Occipital lobe (tissue), 2 donors: ENCODE measurements around the gene KDM1B. TPM values are rescaled to one million over a fixed set of nuclear protein-coding genes. Genes with fewer than 3 reads are reported as not detected.

Experiments
- DNase-seq: peaks from one replicate; lab custom pipeline; 2025; lab: John Stamatoyannopoulos, UW
- total RNA-seq: library from RNA; depleted of rRNA; stranded (reverse); fragments of >200 nt; gene quantifications from one replicate; pipeline ENCODE4 v1.2.3, GENCODE V29; 2014

The KDM1B gene, protein sequence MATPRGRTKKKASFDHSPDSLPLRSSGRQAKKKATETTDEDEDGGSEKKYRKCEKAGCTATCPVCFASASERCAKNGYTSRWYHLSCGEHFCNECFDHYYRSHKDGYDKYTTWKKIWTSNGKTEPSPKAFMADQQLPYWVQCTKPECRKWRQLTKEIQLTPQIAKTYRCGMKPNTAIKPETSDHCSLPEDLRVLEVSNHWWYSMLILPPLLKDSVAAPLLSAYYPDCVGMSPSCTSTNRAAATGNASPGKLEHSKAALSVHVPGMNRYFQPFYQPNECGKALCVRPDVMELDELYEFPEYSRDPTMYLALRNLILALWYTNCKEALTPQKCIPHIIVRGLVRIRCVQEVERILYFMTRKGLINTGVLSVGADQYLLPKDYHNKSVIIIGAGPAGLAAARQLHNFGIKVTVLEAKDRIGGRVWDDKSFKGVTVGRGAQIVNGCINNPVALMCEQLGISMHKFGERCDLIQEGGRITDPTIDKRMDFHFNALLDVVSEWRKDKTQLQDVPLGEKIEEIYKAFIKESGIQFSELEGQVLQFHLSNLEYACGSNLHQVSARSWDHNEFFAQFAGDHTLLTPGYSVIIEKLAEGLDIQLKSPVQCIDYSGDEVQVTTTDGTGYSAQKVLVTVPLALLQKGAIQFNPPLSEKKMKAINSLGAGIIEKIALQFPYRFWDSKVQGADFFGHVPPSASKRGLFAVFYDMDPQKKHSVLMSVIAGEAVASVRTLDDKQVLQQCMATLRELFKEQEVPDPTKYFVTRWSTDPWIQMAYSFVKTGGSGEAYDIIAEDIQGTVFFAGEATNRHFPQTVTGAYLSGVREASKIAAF
- total RNA-seq: 47.4 TPM

DNA sequence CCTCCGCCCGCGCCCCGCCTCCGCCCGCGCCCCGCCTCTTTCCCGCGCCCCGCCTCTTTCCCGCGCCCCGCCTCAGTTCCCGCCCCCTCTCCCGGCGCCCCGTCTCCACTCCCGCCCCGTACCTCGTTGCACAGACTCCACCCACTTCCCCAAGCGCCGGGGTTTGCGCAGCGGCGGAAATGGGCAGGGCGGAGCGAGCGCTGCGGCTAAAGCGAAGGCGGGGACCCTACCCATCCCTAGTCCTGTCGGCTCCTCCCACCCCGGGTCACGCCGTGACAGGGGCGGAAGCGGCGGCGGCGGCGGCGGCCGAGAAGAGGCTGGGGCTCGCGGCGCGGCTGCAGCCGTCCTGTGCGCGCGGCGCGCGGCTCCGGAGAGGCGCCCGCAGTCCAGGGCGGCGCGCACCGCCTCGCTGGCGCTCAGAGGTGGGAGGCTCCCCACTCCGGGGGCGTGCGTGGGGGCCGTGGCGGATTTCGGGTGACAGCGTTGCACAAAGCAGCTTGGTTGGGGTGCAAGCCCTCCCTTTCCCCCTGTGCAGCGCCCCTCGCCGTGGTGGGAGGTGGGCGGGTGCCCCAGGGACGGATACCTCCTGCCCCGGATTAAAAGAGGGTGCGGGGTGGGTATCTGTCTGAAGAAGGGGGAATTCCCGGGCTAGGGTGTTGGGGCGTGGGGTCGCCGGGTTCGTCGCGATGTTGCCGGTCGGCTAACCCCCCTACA is at the start of gene KDM1B:
KDM1B (plus strand) TSS at position 273 of the 714 bp plus-strand sequence. CDS start 4,474 bp downstream, outside the sequence.
- DNase-seq: peak; percentile 99

DNA sequence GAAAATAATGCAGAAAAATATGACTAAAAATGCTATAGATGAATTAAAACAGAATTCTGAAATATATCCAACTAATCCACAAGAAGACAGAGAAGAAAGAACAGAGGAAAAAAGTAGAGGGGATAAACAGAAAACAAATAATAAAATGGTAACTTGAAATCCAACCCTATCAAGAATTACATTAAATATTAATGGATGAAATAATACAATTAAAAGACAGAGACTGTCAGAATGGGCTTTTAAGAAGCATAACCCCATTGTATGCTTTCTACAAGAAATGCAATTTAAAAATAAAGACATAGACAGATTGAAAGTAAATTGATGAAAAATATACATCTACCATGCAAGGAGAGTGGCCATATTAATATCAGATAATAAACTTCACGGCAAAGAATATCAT is 48.2 kb upstream of the KDM1B start:
- no peak for DNase-seq

DNA sequence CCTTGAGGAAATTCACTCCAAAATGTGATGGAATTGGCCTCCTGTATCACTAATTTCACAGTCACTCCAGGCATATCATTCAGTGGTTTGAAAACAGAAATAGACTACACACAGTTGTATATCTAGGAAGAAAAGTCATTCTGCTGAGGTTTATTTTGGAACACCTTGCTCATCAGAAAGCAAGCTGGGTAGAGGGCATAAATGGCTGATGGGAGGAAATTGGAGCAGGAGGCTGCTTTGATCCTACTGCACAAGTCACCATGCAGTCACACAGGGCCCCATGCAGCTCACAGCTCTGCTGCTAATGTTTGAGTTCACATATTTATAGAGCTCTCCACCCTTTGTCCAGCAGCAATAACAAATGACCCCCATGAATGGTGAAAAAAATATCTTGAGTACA is 45.1 kb upstream of the KDM1B start:
- DNase-seq: no peak

DNA sequence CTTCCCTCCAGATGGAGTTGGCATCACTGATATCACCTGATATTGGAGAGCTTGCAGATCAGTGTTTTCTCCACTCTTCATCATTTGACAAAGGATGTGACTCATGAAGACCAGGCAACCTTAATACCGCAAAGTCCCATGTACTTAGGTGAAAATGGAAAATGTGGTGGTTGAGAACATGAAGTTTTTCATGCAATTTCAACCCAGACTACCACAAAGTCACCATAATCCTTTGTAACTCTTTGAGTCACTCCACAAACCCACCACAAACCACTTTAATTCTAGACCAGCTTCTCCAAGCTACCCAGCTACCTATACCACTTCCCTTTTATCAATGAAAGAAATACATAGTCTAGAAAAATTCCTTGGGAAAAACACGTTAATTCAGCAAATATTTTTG is 39.9 kb upstream of the KDM1B start:
- no peak for DNase-seq

DNA sequence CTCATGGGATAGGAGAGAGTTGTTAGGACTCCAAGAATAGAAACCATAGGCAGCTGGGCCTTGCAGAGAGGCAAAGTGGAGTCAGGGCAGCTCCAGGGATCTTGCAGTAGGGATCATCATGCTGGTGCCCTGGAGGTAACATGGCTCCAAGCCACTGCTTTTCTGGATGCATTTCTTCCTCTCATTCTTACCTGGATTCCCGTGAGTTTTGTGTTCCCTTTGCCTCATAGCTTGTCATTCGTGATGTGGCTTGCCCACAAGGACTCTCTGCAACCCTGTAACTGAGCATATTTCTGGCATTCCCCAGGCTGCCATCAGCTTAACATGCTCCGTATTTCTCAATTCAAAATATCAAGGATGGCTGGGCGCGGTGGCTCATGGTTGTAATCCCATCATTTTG is 38.1 kb upstream of the KDM1B start:
- no peak for DNase-seq

DNA sequence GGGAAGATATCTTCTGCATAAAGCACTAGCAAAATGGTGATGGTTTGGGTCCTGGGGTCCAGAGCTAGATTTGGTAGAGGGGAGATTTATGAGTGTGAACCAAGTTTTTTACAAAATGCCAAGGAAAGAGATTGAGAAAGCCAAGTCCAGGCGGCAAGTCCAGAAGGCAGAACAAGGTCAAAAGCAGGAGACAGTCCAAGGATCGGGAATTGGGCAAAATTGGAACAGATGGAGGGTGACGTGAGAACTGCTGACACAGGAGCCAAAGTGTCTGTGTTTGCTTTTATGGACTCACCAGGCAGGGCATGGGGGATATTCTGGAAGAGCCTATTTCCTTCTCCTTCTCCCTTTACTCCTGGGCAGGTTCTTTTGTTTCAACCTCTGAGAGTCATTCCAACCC is 36.9 kb upstream of the KDM1B start:
- DNase-seq: no peak

DNA sequence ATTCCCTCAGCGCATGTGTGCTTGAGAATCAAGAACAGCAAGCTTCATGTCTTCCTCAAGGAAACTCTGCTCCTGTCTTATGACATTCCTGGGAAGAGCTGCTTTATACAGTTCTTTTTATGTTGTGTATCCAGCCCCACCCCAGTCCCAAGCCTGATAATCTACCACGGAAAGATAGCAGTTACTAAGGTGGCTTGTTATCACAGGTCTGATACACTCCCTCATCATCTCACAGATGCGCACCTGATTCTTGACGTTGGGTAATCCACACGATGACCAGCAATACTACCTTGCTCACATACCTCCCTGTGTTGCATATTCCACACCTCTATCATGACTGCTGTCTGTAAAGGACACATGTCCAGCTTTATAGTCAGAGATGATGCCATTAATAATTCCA is 36.0 kb upstream of the KDM1B start:
- DNase-seq: no peak

DNA sequence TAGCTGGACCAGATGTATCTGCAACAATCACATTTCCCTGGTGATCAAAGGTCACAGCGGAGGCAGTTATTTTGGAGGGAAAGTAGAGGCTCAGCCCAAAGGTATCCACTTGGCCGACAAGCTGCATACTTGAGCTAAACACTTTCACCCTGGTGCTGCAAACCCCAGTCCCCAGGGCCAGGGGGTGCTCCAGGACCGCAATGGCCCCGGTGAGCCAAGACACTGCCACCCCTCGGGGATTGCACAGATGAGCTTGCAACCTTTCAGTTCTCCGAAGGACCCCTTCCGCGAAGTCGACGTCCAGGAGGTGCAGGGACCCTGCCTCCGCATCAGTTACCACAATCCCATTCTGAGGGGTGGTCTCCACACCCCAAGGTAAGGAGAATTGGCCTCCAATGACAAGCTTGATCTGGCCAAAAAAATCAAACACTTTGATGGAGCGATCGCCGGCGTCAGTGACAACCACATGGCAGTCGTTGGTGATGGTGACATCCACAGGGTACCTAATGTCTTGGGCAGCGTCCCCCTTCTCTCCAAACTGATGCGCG is 33.6 kb upstream of the KDM1B start:
- DNase-seq: no peak

DNA sequence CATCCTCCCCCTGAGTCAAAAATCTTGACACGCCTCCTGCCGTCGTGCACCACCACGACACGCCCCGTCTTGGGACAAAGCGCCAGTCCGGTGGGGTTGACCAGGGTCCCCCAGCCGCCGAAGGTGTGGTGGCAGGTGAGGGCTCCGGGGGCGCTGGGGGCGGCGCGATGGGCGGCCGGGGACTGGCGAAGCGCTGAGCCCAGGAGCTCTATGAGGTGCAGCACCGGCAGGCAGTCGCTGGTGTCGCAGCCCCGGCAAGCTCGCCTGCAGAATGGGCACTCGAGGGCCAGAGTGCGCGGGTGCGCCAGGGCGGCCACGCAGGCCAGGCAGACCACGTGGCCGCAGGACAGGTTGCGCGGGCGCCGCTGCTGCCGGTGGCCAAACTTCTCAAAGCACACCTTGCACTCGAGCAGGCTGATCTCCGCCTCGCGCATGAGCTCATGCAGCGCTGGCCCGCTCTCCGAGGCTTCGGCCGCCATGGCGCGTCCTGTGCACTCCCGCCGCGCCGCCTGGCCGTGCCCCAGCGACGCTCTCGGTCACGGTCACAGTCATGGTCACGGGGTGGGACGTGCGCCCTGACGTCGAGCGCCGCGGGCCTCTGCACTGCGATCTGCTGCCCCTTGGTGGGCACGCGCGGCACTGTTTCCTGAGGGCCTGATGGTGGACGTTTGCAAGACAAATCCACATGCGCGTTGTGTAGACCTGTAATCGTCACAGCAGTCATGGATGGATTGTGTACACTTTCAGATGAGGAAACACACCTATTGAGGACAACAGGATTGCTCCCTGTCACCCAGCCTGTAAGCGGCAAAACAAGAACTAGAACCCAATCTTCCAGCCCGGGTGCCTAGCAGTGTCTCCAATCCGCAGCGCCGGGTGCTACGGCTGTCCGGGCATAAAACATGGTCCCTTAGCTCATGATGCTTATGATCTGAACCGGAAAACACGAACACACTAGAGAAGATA is 32.8 kb upstream of the KDM1B start, which contains the start of gene NHLRC1:
NHLRC1 (minus strand) TSS at position 550 of the 966 bp plus-strand sequence; CDS start at position 479, 71 bp downstream.
- peak; percentile 78 for DNase-seq

DNA sequence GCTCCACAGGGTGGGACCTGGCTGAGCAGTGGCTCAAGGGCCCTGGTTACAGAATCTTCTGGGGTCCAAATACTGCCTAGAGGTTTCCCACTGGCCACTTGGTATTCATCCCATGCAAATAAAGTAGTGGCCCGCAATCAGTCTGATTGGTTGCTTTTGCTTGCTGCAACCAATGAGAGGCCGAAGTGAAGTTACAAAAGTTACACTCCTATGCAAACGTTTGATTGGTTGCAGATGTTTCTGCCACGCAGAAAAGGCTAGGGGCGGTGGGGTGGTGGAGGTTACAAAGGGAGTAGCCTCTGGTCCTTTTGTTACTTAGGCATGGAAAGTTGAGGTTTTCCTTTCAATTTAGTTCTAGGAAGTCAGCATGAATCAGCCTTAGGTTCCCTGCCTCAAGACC is 29.1 kb upstream of the KDM1B start:
- no peak for DNase-seq

DNA sequence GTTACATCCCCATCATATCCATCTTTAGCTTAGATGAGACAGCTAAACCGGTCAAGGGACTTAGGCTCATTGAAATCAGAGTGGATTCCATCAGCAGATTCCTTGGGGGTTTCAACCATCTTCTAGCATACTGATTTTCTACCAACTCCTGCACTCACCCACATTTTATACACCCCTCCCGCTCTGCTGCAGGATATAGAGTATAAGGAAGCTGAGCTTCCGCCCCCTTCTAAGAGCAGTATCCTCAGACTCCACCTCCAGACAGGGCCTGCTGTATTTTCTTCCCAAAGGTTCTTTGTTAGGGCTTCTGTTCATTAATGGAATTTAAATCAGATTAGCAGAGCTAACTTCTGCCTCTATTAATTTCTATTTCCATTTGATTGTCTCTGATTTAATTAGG is 22.9 kb upstream of the KDM1B start:
- no peak for DNase-seq

DNA sequence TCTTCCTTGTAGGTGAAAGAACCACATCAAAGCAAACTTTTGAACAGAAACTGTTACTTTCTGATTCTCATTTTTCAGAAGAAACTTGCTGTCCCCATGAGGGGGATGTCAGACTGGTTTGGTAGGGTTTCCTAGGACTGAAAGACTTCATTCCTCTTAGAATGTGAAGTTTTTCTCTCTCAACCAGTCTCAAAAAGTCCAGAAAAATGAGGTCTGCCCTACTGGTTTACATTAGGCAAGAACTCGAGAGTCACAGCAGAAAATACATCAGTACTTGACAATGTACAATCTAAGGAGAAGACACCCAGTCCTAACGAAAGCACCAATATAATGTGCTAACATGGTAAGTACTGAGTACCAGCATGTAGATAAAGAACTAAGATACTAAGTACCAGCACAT is 20.1 kb upstream of the KDM1B start:
- DNase-seq: no peak

DNA sequence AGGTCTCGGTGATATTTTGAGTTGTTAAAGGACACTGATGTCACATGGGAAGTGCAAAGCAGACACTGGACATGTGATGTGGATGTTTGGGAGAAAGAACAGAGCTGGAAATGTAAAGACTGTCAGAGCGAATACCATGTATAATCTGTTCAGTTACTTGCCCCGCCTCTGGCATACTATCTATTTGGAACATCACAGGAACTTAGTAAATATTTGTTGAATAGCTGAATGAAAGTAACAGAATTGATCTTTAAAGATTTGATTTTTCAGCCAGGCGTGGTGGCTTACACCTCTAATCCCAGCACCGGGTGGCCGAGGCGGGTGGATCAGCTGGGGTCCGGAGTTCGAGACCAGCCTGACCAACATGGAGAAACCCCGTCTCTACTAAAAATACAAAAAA is 19.0 kb upstream of the KDM1B start:
- DNase-seq: no peak

DNA sequence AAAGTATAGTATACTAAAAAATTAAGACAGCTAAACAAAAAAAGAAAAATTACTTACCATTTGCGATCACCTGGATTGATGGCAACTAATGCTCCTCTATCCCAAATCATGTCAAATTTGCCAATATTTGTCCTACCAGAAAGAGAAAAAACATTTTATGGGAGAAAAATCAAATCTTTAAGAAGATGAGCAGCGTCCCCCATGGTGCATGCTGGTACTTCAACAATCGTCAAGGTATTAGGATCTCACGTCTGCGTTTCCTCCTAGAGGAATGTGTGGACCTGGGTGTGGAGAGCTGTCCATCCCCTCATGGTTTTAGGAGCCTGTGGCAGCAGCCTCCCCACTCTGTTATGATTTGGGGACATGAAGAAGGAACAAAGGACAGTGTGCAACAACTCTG is 16.3 kb upstream of the KDM1B start:
- no peak for DNase-seq

DNA sequence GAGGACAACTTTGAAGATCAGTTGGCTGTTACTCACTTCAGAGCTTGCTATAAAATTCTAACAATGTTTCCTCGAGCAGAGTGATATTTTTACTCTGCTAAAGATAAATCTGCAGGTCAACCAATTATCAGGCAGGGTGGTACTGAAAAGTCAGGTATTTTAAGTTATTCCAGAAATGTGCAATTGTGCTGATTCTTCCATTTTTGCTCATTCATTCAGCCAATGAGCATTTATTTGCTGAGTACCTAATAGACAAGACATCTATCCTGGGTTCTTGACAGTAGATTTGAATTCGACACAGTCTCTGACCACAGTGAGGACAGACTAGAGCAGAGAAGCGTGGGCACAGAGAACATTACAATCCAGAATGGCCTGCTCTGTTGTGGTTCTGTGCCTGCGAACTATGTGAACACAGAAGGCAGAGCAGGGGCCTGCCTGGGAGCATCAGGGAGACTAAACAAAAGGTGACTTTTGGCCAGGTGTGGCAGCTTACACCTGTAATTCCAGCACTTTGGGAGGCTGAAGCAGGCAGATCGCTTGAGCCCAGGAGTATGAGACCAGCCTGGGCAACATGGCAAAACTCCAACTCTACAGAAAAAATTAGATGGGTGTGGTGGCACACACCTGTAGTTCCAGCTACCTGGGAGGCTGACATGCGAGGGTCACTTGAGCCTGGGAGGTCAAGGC is 15.1 kb upstream of the KDM1B start:
- DNase-seq: no peak

DNA sequence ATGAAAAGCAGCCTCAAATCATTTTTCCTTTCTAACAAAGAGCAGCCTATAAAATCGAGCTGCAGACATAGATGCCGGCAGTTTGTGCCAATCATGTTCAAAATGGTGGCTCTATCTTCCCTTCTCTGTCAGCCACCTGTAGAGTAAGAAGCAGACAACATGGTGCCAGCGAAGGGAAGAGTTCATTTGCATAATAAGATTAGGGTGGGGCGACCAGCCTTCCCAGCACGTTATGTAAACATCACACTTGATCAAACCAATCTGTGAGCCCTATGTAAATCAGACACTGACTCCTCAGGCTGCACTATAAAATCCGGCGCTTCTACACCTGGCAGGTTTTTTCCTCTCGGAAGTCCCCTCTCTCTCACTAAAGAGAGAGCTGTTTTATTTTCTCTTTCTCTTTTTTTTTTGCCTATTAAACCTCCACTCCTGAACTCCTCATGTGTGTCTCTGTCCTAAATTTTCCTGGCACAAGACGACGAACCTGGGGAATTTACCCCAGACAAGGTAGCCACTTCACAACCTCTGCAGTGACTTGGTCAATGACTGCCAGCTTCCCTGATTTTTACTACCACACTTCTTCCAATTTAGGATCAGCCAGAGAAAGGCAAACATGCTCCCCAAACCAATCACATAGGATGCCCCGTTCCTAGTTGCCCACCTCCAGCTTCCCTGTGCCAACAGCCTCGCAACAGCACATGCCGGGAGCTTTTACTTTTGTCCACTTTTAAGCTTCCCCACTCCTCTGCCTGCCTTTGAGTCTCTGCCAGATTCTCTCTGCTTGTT is 13.2 kb upstream of the KDM1B start:
- no peak for DNase-seq

DNA sequence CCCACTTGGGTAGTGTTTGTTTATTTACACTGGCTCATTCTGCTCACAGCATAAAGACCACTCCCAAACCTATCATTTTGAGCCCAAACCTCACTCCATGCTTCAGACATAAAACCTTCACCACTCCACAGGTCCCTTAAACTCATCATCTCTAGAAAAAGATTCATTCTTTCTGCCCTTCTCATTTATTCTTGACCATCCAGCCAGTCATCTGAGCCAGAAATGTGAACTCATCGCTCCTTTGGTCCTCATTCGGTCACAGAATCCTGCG is 12.7 kb upstream of the KDM1B start:
- DNase-seq: no peak

DNA sequence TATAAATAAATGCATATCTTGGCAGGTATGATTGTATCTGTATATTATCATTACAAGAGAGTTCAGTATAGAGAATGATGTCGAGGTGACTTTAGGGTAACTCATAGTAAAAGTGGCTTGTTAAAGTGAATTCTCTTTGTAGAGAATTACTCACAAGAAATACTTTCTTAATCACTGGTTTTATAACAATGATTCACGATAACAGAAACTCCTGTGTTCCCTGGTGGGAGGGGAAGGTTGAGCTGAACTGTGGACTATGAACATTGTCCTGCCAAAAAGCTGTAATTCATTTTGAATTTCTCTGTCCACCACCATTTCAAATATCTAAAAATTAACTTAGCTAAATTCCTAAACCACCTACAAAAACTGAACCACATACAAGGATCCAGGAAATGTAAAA is 8.1 kb upstream of the KDM1B start:
- DNase-seq: no peak

DNA sequence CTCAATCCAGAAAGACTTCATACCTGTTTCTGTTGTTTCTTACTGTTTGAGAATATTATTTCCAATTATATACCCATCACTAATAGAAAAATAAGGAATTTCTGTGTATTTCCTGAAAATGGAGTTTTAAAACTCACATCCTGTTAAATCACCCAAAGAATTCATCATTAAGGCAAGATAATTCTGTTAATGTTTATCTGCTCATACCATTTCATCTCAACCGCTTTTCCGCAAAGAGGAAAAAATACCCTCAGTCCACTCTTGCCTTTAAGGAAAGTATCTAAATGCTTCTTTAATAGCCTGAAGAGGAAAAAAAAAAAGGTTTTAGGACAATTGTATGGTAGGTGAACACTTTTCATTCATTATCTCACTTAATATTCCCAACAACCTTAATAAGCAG is 7.6 kb upstream of the KDM1B start:
- DNase-seq: no peak
